MCF 10A (cell line): ENCODE results near the gene FBXW11. TPM values are rescaled to one million over a fixed set of nuclear protein-coding genes. Genes with fewer than 3 reads are reported as not detected.
A peak's percentile ranks its signal among the peaks of the same experiment; 100 is the strongest.

Experiments used
- BruUV-seq: library from RNA; stranded (reverse); fragments of 400-500 nt; replicated peaks from 2 replicates; lab custom pipeline; 2021; lab: Mats Ljungman, UMichigan
- CTCF ChIA-PET: fragments of 300-600 bp; sonication (Branson Sonifier 250); formaldehyde crosslinking; extraction: SDS; loops from one replicate; lab custom pipeline; 2021; ENCODE audit warnings: antibody characterized with exemption, inconsistent platforms; lab: Yijun Ruan, JAX
- POLR2A ChIA-PET: fragments of 300-600, 350-650 bp; sonication (Branson Sonifier 250); formaldehyde crosslinking; extraction: SDS; loops from one replicate; lab custom pipeline; 2020; ENCODE audit warnings: antibody characterized with exemption, inconsistent platforms; lab: Yijun Ruan, JAX
- DNase-seq: peaks from one replicate; pipeline ENCODE4 v3.0.0-alpha.2; 2018; ENCODE audit not compliant: unreplicated experiment
- H3K27ac Mint-ChIP-seq: one replicate; pipeline ENCODE4 v1.8.0; 2022; ENCODE audit warnings: mild to moderate bottlenecking, low read depth, mixed read lengths; ENCODE audit not compliant: unreplicated experiment
- H3K27me3 Mint-ChIP-seq: one replicate; pipeline ENCODE4 v1.8.0; 2022; ENCODE audit warnings: mixed read lengths; ENCODE audit not compliant: insufficient read depth, unreplicated experiment
- H3K36me3 Mint-ChIP-seq: one replicate; pipeline ENCODE4 v1.8.0; 2022; ENCODE audit warnings: mild to moderate bottlenecking, moderate library complexity, mixed read lengths; ENCODE audit not compliant: insufficient read depth, unreplicated experiment
- H3K4me1 Mint-ChIP-seq: one replicate; pipeline ENCODE4 v1.8.0; 2022; ENCODE audit warnings: mixed read lengths; ENCODE audit not compliant: insufficient read depth, unreplicated experiment
- H3K4me3 Mint-ChIP-seq: one replicate; pipeline ENCODE4 v1.8.0; 2022; ENCODE audit warnings: mild to moderate bottlenecking, moderate library complexity, mixed read lengths; ENCODE audit not compliant: unreplicated experiment
- H3K9me3 Mint-ChIP-seq: one replicate; pipeline ENCODE4 v1.8.0; 2022; ENCODE audit warnings: mixed read lengths; ENCODE audit not compliant: unreplicated experiment
- intact Hi-C: fragments of 100-400 bp; cut with micrococcal nuclease; formaldehyde crosslinking; loops from 2 replicates; pipeline ENCODE4 v1.14.1; 2022
- total RNA-seq: library from RNA; stranded (reverse); gene quantifications from 2 replicates; pipeline ENCODE4 v1.2.3, GENCODE V29; 2022
- TF ChIP-seq, protein P1 (sequence below): fragments of 200-600 bp; IDR thresholded peaks from one replicate; pipeline ENCODE4 v1.8.0; 2022; ENCODE audit warnings: antibody characterized with exemption, mild to moderate bottlenecking; ENCODE audit not compliant: unreplicated experiment

Gene FBXW11
- total RNA-seq, 1 experiment from 2014 or later, result 64.7 TPM

DNA sequence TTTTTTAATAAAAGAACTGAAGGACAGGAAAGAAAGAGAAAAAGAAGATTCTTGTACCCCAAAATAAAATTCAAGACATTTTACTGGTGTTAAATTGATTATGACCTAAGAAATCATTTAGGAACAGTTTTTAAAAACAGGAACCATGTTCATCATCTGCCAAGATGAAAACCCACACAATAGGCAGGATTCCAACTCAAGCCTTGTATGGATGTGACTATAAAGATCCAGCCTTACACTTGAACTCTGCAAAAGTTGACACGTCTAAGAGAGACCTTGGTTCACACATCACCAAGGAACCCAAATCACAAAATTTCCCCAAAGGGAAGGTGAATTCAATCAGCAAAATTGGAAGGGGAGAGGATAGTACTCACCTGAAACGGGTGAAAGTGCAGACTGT lies 138.2 kb downstream of the FBXW11 start:
- Mint-ChIP-seq H3K9me3 (no peaks in the 10 kb centered on the region), H3K4me1 (peaks cover 25% of the 10 kb centered on the region), H3K4me3 (no peak overlapping the region), H3K27me3 (no peaks in the 10 kb centered on the region), H3K36me3 (peaks cover 70% of the 10 kb centered on the region), H3K27ac (peak overlapping the region; percentile 11)
- TF ChIP-seq, protein P1, sequence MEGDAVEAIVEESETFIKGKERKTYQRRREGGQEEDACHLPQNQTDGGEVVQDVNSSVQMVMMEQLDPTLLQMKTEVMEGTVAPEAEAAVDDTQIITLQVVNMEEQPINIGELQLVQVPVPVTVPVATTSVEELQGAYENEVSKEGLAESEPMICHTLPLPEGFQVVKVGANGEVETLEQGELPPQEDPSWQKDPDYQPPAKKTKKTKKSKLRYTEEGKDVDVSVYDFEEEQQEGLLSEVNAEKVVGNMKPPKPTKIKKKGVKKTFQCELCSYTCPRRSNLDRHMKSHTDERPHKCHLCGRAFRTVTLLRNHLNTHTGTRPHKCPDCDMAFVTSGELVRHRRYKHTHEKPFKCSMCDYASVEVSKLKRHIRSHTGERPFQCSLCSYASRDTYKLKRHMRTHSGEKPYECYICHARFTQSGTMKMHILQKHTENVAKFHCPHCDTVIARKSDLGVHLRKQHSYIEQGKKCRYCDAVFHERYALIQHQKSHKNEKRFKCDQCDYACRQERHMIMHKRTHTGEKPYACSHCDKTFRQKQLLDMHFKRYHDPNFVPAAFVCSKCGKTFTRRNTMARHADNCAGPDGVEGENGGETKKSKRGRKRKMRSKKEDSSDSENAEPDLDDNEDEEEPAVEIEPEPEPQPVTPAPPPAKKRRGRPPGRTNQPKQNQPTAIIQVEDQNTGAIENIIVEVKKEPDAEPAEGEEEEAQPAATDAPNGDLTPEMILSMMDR, result no peak
- ChIA-PET POLR2A (interaction anchor here (1.0 kb wide), 1 partner anchor 14 kb away, joined by 3 read pairs; no protein-coding TSS in a partner anchor), CTCF (interaction anchor here (0.8 kb wide), 1 partner anchor 18 kb away, joined by 3 read pairs; no protein-coding TSS in a partner anchor)
- no peak for DNase-seq
- BruUV-seq, result no TSS peak
- intact Hi-C loops, result no loop called here

- ChIA-PET POLR2A (no interaction called here), CTCF (no interaction called here)
- TF ChIP-seq, protein P1, result no peak
- Mint-ChIP-seq H3K27me3 (no peaks in the 10 kb centered on the region), H3K36me3 (peaks cover 66% of the 10 kb centered on the region), H3K9me3 (no peaks in the 10 kb centered on the region), H3K27ac (peak overlapping the region; percentile 11), H3K4me1 (peaks cover 28% of the 10 kb centered on the region), H3K4me3 (no peak overlapping the region)
- intact Hi-C loops, result no loop called here
- BruUV-seq, result no TSS peak
- DNase-seq, result no peak
Measured at GRCh38 chr5:171867786-171868185, 138.7 kb downstream of the FBXW11 start.

- peaks cover 34% of the 10 kb centered on the region for H3K4me1 Mint-ChIP-seq
- TF ChIP-seq, protein P1, result no peak
- peak overlapping the region; percentile 74 for H3K27ac Mint-ChIP-seq
- intact Hi-C loops, result no loop called here
- ChIA-PET POLR2A (interaction anchor here (0.7 kb wide), 1 partner anchor 62 kb away, joined by 3 read pairs; no protein-coding TSS in a partner anchor), CTCF (interaction anchor here (0.6 to 0.7 kb wide), 2 partner anchors 8 to 10 kb away, joined by 4 read pairs; no protein-coding TSS in a partner anchor)
- H3K27me3 Mint-ChIP-seq, result no peaks in the 10 kb centered on the region
- DNase-seq, result no peak
- H3K4me3 Mint-ChIP-seq, result no peak overlapping the region
- no peaks in the 10 kb centered on the region for H3K9me3 Mint-ChIP-seq
- no TSS peak for BruUV-seq
- peaks cover 48% of the 10 kb centered on the region for H3K36me3 Mint-ChIP-seq
Measured at GRCh38 chr5:171865471-171865870, 141.0 kb downstream of the FBXW11 start.

- H3K9me3 Mint-ChIP-seq, result no peaks in the 10 kb centered on the region
- ChIA-PET CTCF (interaction anchor here (0.6 to 1.2 kb wide), 6 partner anchors 16 to 446 kb away, joined by 3 to 4 read pairs (median 3); no protein-coding TSS in a partner anchor), POLR2A (interaction anchor here (0.6 to 1.7 kb wide), 8 partner anchors 16 to 477 kb away, joined by 3 to 5 read pairs (median 3); partner anchors contain the start of gene FGF18)
- no TSS peak for BruUV-seq
- DNase-seq, result peak; percentile 57
- peaks cover 34% of the 10 kb centered on the region for H3K4me1 Mint-ChIP-seq
- peaks cover 39% of the 10 kb centered on the region for H3K36me3 Mint-ChIP-seq
- H3K27ac Mint-ChIP-seq, result peak overlapping the region; percentile 78
- H3K4me3 Mint-ChIP-seq, result peak overlapping the region; percentile 8
- TF ChIP-seq, protein P1, result no peak
- no peaks in the 10 kb centered on the region for H3K27me3 Mint-ChIP-seq
- intact Hi-C loops, result no loop called here
Measured at GRCh38 chr5:171863935-171864334, 142.5 kb downstream of the FBXW11 start.
